Measurements from ENCODE around the gene GPATCH3.
A peak's percentile ranks its signal among the peaks of the same experiment; 100 is the strongest.
"Not testable (repeated sequence)": the region's sequence is repeated elsewhere in the genome, so short reads cannot be mapped to it uniquely, and the experiment has no call there.

Gene GPATCH3

GRCh38 chr1:26900001-26900814, at the start of gene GPATCH3:
Gene GPATCH3 (minus strand): TSS chr1:26900467. CDS start chr1:26900442, 25 bp downstream.
- peak; percentile 91 for DNase-seq (ENCODE audit: low spot score)

- DNase-seq (ENCODE audit: low spot score): no peak
Observed at GRCh38 chr1:26949926-26950319, 49.7 kb upstream of the GPATCH3 start.

- DNase-seq (ENCODE audit: low spot score): no peak
Observed at GRCh38 chr1:26949266-26949925, 49.1 kb upstream of the GPATCH3 start.

GRCh38 chr1:26948725-26949057, 48.4 kb upstream of the GPATCH3 start:
- DNase-seq (ENCODE audit: low spot score): not testable (repeated sequence)

GRCh38 chr1:26946270-26946669, 46.0 kb upstream of the GPATCH3 start:
- DNase-seq (ENCODE audit: low spot score): no peak

- no peak for DNase-seq (ENCODE audit: low spot score)
Observed at GRCh38 chr1:26945728-26946127, 45.5 kb upstream of the GPATCH3 start.

GRCh38 chr1:26945138-26945537, 44.9 kb upstream of the GPATCH3 start:
- no peak for DNase-seq (ENCODE audit: low spot score)

- no peak for DNase-seq (ENCODE audit: low spot score)
Observed at GRCh38 chr1:26942656-26943055, 42.4 kb upstream of the GPATCH3 start.

- no peak for DNase-seq (ENCODE audit: low spot score)
Observed at GRCh38 chr1:26941311-26941710, 41.0 kb upstream of the GPATCH3 start.

GRCh38 chr1:26938659-26939025, 38.4 kb upstream of the GPATCH3 start:
- DNase-seq (ENCODE audit: low spot score): no peak

GRCh38 chr1:26938004-26938658, 37.9 kb upstream of the GPATCH3 start:
- no peak for DNase-seq (ENCODE audit: low spot score)

GRCh38 chr1:26936823-26937222, 36.6 kb upstream of the GPATCH3 start:
- DNase-seq (ENCODE audit: low spot score): no peak

GRCh38 chr1:26932531-26932930, 32.3 kb upstream of the GPATCH3 start:
- DNase-seq (ENCODE audit: low spot score): no peak

GRCh38 chr1:26923711-26924110, 23.4 kb upstream of the GPATCH3 start:
- no peak for DNase-seq (ENCODE audit: low spot score)

GRCh38 chr1:26922901-26923300, 22.6 kb upstream of the GPATCH3 start:
- DNase-seq (ENCODE audit: low spot score): no peak

GRCh38 chr1:26922431-26922729, 22.1 kb upstream of the GPATCH3 start:
- DNase-seq (ENCODE audit: low spot score): no peak

- DNase-seq (ENCODE audit: low spot score): peak; percentile 96
Observed at GRCh38 chr1:26921540-26922430, 21.5 kb upstream of the GPATCH3 start, which contains the start of gene NUDC. Gene NUDC (plus strand): TSS chr1:26921743. CDS start chr1:26921849, 106 bp downstream.

- DNase-seq (ENCODE audit: low spot score): no peak
Observed at GRCh38 chr1:26921126-26921539, 20.9 kb upstream of the GPATCH3 start.

- DNase-seq (ENCODE audit: low spot score): no peak
Observed at GRCh38 chr1:26915204-26915842, 15.1 kb upstream of the GPATCH3 start.

- no peak for DNase-seq (ENCODE audit: low spot score)
Observed at GRCh38 chr1:26913754-26914619, 13.7 kb upstream of the GPATCH3 start, which contains the start of gene NR0B2. Gene NR0B2 (minus strand): TSS chr1:26913975. CDS start chr1:26913940, 35 bp downstream.

GRCh38 chr1:26913389-26913753, 13.1 kb upstream of the GPATCH3 start:
- no peak for DNase-seq (ENCODE audit: low spot score)
